Common myeloid progenitor, CD34-positive (primary cell): Measurements from ENCODE around the gene GPRC5C.

Source experiments
- CTCF ChIA-PET: fragments of 350-600 bp; sonication (Branson Sonifier 250); formaldehyde crosslinking; loops from one replicate; lab custom pipeline; 2021; ENCODE audit warnings: antibody characterized with exemption; lab: Charles Lee
- POLR2A ChIA-PET: fragments of 350-600 bp; sonication (Branson Sonifier 250); formaldehyde crosslinking; loops from one replicate; lab custom pipeline; 2021; ENCODE audit warnings: antibody characterized with exemption; lab: Charles Lee
- DNase-seq, 3 donors: peaks; one replicate each; pipeline versions ENCODE4 v3.0.0 to v3.0.0-alpha.2; 2013
- H3K27ac ChIP-seq, 2 experiments: 1 replicate in 1 of 2; 2 replicates in 1 of 2; pipeline ENCODE4 v1.7.0; 2013; ENCODE audit warnings: inconsistent platforms in 2 of 2, low read length in 2 of 2, mild to moderate bottlenecking in 2 of 2, low read depth in 1 of 2, moderate library complexity in 1 of 2; ENCODE audit not compliant: severe bottlenecking in 2 of 2, insufficient read depth in 1 of 2, poor library complexity in 1 of 2
- H3K27me3 ChIP-seq, 5 experiments: replicated peaks in 2 of 5; 1 replicate in 3 of 5; 2 replicates in 2 of 5; pipeline versions ENCODE4 v1.6.1 to v1.7.0; 2013; ENCODE audit warnings: low read length in 4 of 5, mild to moderate bottlenecking in 2 of 5, moderate library complexity in 2 of 5, inconsistent platforms in 1 of 5; ENCODE audit not compliant: insufficient read depth in 5 of 5, control insufficient read depth in 4 of 5
- H3K36me3 ChIP-seq, 4 experiments: 1 replicate in 2 of 4; 2 replicates in 2 of 4; pipeline versions ENCODE4 v1.6.1 to v1.7.0; 2013; ENCODE audit warnings: low read length in 3 of 4, control low read depth in 1 of 4, mild to moderate bottlenecking in 1 of 4; ENCODE audit not compliant: control insufficient read depth in 4 of 4, insufficient read depth in 4 of 4
- H3K4me1 ChIP-seq, 4 experiments: 1 replicate in 3 of 4; 2 replicates in 1 of 4; pipeline versions ENCODE4 v1.6.1 to v1.7.1; 2013; ENCODE audit warnings: low read length in 3 of 4, mild to moderate bottlenecking in 3 of 4, control low read depth in 1 of 4, inconsistent platforms in 1 of 4, moderate library complexity in 1 of 4; ENCODE audit not compliant: control insufficient read depth in 4 of 4, insufficient read depth in 4 of 4; ENCODE audit errors: control extremely low read depth in 1 of 4
- H3K4me3 ChIP-seq, 7 experiments: 1 replicate in 4 of 7; 2 replicates in 3 of 7; pipeline versions ENCODE4 v1.5.1 to v1.7.0; 2013; ENCODE audit warnings: mild to moderate bottlenecking in 7 of 7, low read length in 6 of 7, moderate library complexity in 6 of 7, inconsistent platforms in 2 of 7, low read depth in 2 of 7, control low read depth in 1 of 7; ENCODE audit not compliant: insufficient read depth in 4 of 7, control insufficient read depth in 1 of 7; ENCODE audit errors: extremely low read depth in 1 of 7
- H3K9me3 ChIP-seq, 5 experiments: 1 replicate in 4 of 5; 2 replicates in 1 of 5; pipeline versions ENCODE4 v1.6.1 to v1.7.1; 2013; ENCODE audit warnings: low read length in 4 of 5, mild to moderate bottlenecking in 2 of 5, inconsistent platforms in 1 of 5, low read depth in 1 of 5, moderate library complexity in 1 of 5; ENCODE audit not compliant: control insufficient read depth in 4 of 5, insufficient read depth in 2 of 5; ENCODE audit errors: control extremely low read depth in 1 of 5
- WGBS: methylation state at CpG from one replicate; pipeline ENCODE4 v1.1.5; 2013; ENCODE audit not compliant: insufficient coverage; 5-methylcytosine and 5-hydroxymethylcytosine counted together

Gene GPRC5C

GRCh38 chr17:74475189-74475588 is 43.3 kb downstream of the GPRC5C start:
- DNase-seq = no peak
- WGBS = 100% methylated on average over 2 of the region's 4 CpGs
- H3K9me3 ChIP-seq = peaks cover 0 to 20% (median 11%) of the 10 kb centered on the region in 5 experiments
- peaks cover 18 to 65% (median 50%) of the 10 kb centered on the region in 4 experiments for H3K36me3 ChIP-seq
- no peaks in the 10 kb centered on the region for H3K27me3 ChIP-seq
- peaks cover 2 to 30% (median 27%) of the 10 kb centered on the region in 4 experiments for H3K4me1 ChIP-seq
- ChIA-PET POLR2A (no interaction called here), CTCF (interaction anchor here (0.7 to 1.2 kb wide), 4 partner anchors 8 to 105 kb away, joined by 3 to 4 read pairs (median 4); no protein-coding TSS in a partner anchor)
- no peak overlapping the region for H3K27ac ChIP-seq
- peak overlapping the region in 1 of 7 experiments; percentile 9 for H3K4me3 ChIP-seq

GRCh38 chr17:74477411-74477810 is 45.5 kb downstream of the GPRC5C start:
- 100% methylated on average over 3 of the region's 4 CpGs for WGBS
- DNase-seq = no peak
- Histone ChIP-seq H3K9me3 (peaks cover 0 to 20% (median 11%) of the 10 kb centered on the region in 5 experiments), H3K4me3 (no peak overlapping the region), H3K27me3 (no peaks in the 10 kb centered on the region), H3K27ac (no peak overlapping the region), H3K4me1 (peaks cover 2 to 28% (median 27%) of the 10 kb centered on the region in 4 experiments), H3K36me3 (peaks cover 21 to 78% (median 60%) of the 10 kb centered on the region in 4 experiments)
- ChIA-PET POLR2A (no interaction called here), CTCF (interaction anchor here (0.9 kb wide), 1 partner anchor 23 kb away, joined by 4 read pairs; no protein-coding TSS in a partner anchor)

GRCh38 chr17:74478420-74479100 is 46.7 kb downstream of the GPRC5C start:
- H3K27ac ChIP-seq = peak overlapping the region in 1 of 2 experiments; percentile 30
- peaks cover 0 to 20% (median 11%) of the 10 kb centered on the region in 5 experiments for H3K9me3 ChIP-seq
- no peaks in the 10 kb centered on the region for H3K27me3 ChIP-seq
- ChIA-PET CTCF (interaction anchor here (0.9 to 1.1 kb wide), 7 partner anchors 8 to 173 kb away, joined by 3 to 6 read pairs (median 3); no protein-coding TSS in a partner anchor), POLR2A (interaction anchor here (0.5 kb wide), 1 partner anchor 12 kb away, joined by 3 read pairs; the partner anchor contains the start of gene CD300A)
- peaks cover 2 to 28% (median 27%) of the 10 kb centered on the region in 4 experiments for H3K4me1 ChIP-seq
- H3K4me3 ChIP-seq = peak overlapping the region in 2 of 7 experiments; percentile 9 to 36
- WGBS = 60% methylated on average over 3 of the region's 6 CpGs
- H3K36me3 ChIP-seq = peaks cover 21 to 79% (median 61%) of the 10 kb centered on the region in 4 experiments
- DNase-seq = peak; percentile 49 to 78 (median 61)

GRCh38 chr17:74480290-74480689 is 48.4 kb downstream of the GPRC5C start:
- Histone ChIP-seq H3K4me3 (no peak overlapping the region), H3K36me3 (peaks cover 12 to 79% (median 64%) of the 10 kb centered on the region in 4 experiments), H3K27ac (no peak overlapping the region), H3K4me1 (peaks cover 2 to 28% (median 27%) of the 10 kb centered on the region in 4 experiments), H3K9me3 (peaks cover 0 to 10% (median 7%) of the 10 kb centered on the region in 5 experiments), H3K27me3 (no peaks in the 10 kb centered on the region)
- CTCF ChIA-PET = interaction anchor here (0.9 to 1.7 kb wide), 7 partner anchors 9 to 112 kb away, joined by 3 to 6 read pairs (median 4); partner anchors contain the start of gene CD300A
- WGBS = 100% methylated on average over 8 of the region's 8 CpGs
- POLR2A ChIA-PET = no interaction called here
- no peak for DNase-seq

- no peak for DNase-seq
- Histone ChIP-seq H3K4me3 (no peak overlapping the region), H3K36me3 (peaks cover 5 to 74% (median 60%) of the 10 kb centered on the region in 4 experiments), H3K9me3 (no peaks in the 10 kb centered on the region), H3K27me3 (no peaks in the 10 kb centered on the region), H3K27ac (no peak overlapping the region), H3K4me1 (peaks cover 2 to 28% (median 27%) of the 10 kb centered on the region in 4 experiments)
- POLR2A ChIA-PET = no interaction called here
- CTCF ChIA-PET = interaction anchor here (0.5 to 1.7 kb wide), 6 partner anchors 10 to 119 kb away, joined by 3 to 6 read pairs (median 3); no protein-coding TSS in a partner anchor
- 100% methylated on average over 4 of the region's 7 CpGs for WGBS
Measured at GRCh38 chr17:74481621-74482020, 49.7 kb downstream of the GPRC5C start.

- ChIA-PET POLR2A (no interaction called here), CTCF (interaction anchor here (1.0 to 2.9 kb wide), 5 partner anchors 10 to 116 kb away, joined by 3 to 13 read pairs (median 3); partner anchors contain the start of gene GPR142)
- peaks cover 0 to 10% (median 8%) of the 10 kb centered on the region in 4 experiments for H3K4me1 ChIP-seq
- DNase-seq = no peak
- H3K9me3 ChIP-seq = no peaks in the 10 kb centered on the region
- no peaks in the 10 kb centered on the region for H3K27me3 ChIP-seq
- H3K36me3 ChIP-seq = peaks cover 5 to 78% (median 55%) of the 10 kb centered on the region in 4 experiments
- H3K4me3 ChIP-seq = no peak overlapping the region
- WGBS = 92% methylated on average over 9 of the region's 9 CpGs
- H3K27ac ChIP-seq = no peak overlapping the region
Measured at GRCh38 chr17:74484066-74484465, 52.2 kb downstream of the GPRC5C start.
